Keratinocyte (primary cell): ENCODE data around the gene MALT1. TPM values are rescaled to one million over a fixed set of nuclear protein-coding genes. Genes with fewer than 3 reads are reported as not detected.

Experiments used
- DNase-seq: peaks from one replicate; pipeline ENCODE4 v3.0.0-alpha.2; 2011; ENCODE audit warnings: low read depth, missing footprints, low spot score
- FAIRE-seq: peaks from 2 replicates; lab custom pipeline; 2011; peaks lifted over from hg19 to GRCh38; lab: Jason Lieb, UNC
- H2AFZ ChIP-seq: 2 replicates; pipeline ENCODE4 v1.6.0; 2012; ENCODE audit warnings: low read length, control low read depth, inconsistent platforms; ENCODE audit not compliant: control insufficient read depth
- H3K27ac ChIP-seq: 2 replicates; pipeline ENCODE4 v1.5.1; 2011; ENCODE audit warnings: low read length; ENCODE audit not compliant: control insufficient read depth, insufficient read depth
- H3K27me3 ChIP-seq: 3 replicates; pipeline ENCODE4 v1.6.0; 2011; ENCODE audit warnings: low read length; ENCODE audit not compliant: control insufficient read depth, insufficient read depth; ENCODE audit errors: extremely low read depth
- H3K36me3 ChIP-seq, 2 experiments: 2 replicates in 1 of 2; 3 replicates in 1 of 2; pipeline ENCODE4 v1.5.1; 2011; ENCODE audit warnings: low read length in 2 of 2, mild to moderate bottlenecking in 1 of 2; ENCODE audit not compliant: control insufficient read depth in 2 of 2, insufficient read depth in 2 of 2; ENCODE audit errors: extremely low read depth in 1 of 2
- H3K4me1 ChIP-seq: 3 replicates; pipeline ENCODE4 v1.5.1; 2011; ENCODE audit warnings: low read length; ENCODE audit not compliant: control insufficient read depth, insufficient read depth; ENCODE audit errors: extremely low read depth
- H3K4me2 ChIP-seq: 3 replicates; pipeline ENCODE4 v1.6.0; 2011; ENCODE audit warnings: low read depth, low read length; ENCODE audit not compliant: control insufficient read depth, insufficient read depth; ENCODE audit errors: extremely low read depth
- H3K4me3 ChIP-seq, 3 experiments: fragments of 200-600 bp in 1 of 3; sonication (generic) in 1 of 3; 2 replicates in 2 of 3; 3 replicates in 1 of 3; pipeline ENCODE4 v1.5.1; 2011 to 2016; ENCODE audit warnings: low read length in 3 of 3, mild to moderate bottlenecking in 3 of 3, control low read depth in 2 of 3, inconsistent platforms in 1 of 3, low read depth in 1 of 3, mixed read lengths in 1 of 3, mixed run types in 1 of 3, moderate library complexity in 1 of 3; ENCODE audit not compliant: control insufficient read depth in 2 of 3, insufficient read depth in 2 of 3; ENCODE audit errors: extremely low read depth in 1 of 3
- H3K79me2 ChIP-seq: 2 replicates; pipeline ENCODE4 v1.6.0; 2012; ENCODE audit warnings: low read length; ENCODE audit not compliant: control insufficient read depth, insufficient read depth
- H3K9ac ChIP-seq: 3 replicates; pipeline ENCODE4 v1.6.0; 2011; ENCODE audit warnings: low read length; ENCODE audit not compliant: control insufficient read depth, insufficient read depth; ENCODE audit errors: extremely low read depth
- H3K9me1 ChIP-seq: 3 replicates; pipeline ENCODE4 v1.6.0; 2011; ENCODE audit warnings: low read length; ENCODE audit not compliant: control insufficient read depth, insufficient read depth; ENCODE audit errors: extremely low read depth
- H3K9me3 ChIP-seq: 2 replicates; pipeline ENCODE4 v1.5.1; 2012; ENCODE audit warnings: low read depth, low read length; ENCODE audit not compliant: control insufficient read depth
- H4K20me1 ChIP-seq: 3 replicates; pipeline ENCODE4 v1.6.0; 2011; ENCODE audit warnings: low read length; ENCODE audit not compliant: control insufficient read depth, insufficient read depth; ENCODE audit errors: extremely low read depth
- EZH2 ChIP-seq: IDR thresholded peaks from one replicate; pipeline ENCODE4 v1.6.1; 2012; ENCODE audit warnings: inconsistent platforms, mild to moderate bottlenecking, low read length, moderate library complexity
- dilution Hi-C: fragments of 300-500 bp; cut with MboI; formaldehyde crosslinking; loops from one replicate; pipeline ENCODE4 v1.7.0; 2020; ENCODE audit warnings: low sequenced_read_pairs; ENCODE audit not compliant: extremely low pct_ligation_motif_present
- polyA plus RNA-seq, 5 experiments: library from polyadenylated mRNA; depleted of rRNA in 3 of 5; stranded (reverse) in 3 of 5; stranded (forward) in 1 of 5; unstranded in 1 of 5; fragments of >200 nt; gene quantifications; 1 replicate in 1 of 5; 2 replicates in 3 of 5; 3 replicates in 1 of 5; pipeline versions ENCODE4 v1.2.1 to v1.2.3, GENCODE V29; 2011 to 2012; ENCODE audit warnings: missing spikeins in 2 of 5, low read depth in 1 of 5, low replicate concordance in 1 of 5
- TF ChIP-seq, protein P1 (sequence below), 3 experiments: IDR thresholded peaks in 1 of 3; conservative IDR thresholded peaks in 1 of 3; optimal IDR thresholded peaks in 1 of 3; 2 replicates in 2 of 3; 3 replicates in 1 of 3; pipeline versions ENCODE3 to v1.5.1; 2011; ENCODE audit warnings: low read length in 3 of 3, mild to moderate bottlenecking in 3 of 3, moderate library complexity in 2 of 3, control low read depth in 1 of 3, inconsistent platforms in 1 of 3; ENCODE audit not compliant: insufficient read depth in 2 of 3; ENCODE audit errors: extremely low read depth in 1 of 3

The MALT1 gene
- polyA plus RNA-seq, 1 donor (not counting 4 experiments of a cell fraction or from before 2014, with no cell fraction given): 52.1 TPM

- Histone ChIP-seq H3K79me2 (no peaks in the 10 kb centered on the region), H3K9me1 (no peaks in the 10 kb centered on the region), H3K4me2 (peak overlapping the region; percentile 25), H3K4me1 (peaks cover 17% of the 10 kb centered on the region), H3K9ac (no peak overlapping the region), H3K27ac (peak overlapping the region; percentile 4), H3K4me3 (no peak overlapping the region), H2AFZ (no peak overlapping the region), H4K20me1 (no peaks in the 10 kb centered on the region), H3K36me3 (peaks cover 2 to 5% of the 10 kb centered on the region in 2 experiments), H3K27me3 (no peaks in the 10 kb centered on the region), H3K9me3 (no peaks in the 10 kb centered on the region)
- FAIRE-seq (peak; percentile 74), DNase-seq (no peak)
- TF ChIP-seq EZH2: no peak
- TF ChIP-seq, protein P1, sequence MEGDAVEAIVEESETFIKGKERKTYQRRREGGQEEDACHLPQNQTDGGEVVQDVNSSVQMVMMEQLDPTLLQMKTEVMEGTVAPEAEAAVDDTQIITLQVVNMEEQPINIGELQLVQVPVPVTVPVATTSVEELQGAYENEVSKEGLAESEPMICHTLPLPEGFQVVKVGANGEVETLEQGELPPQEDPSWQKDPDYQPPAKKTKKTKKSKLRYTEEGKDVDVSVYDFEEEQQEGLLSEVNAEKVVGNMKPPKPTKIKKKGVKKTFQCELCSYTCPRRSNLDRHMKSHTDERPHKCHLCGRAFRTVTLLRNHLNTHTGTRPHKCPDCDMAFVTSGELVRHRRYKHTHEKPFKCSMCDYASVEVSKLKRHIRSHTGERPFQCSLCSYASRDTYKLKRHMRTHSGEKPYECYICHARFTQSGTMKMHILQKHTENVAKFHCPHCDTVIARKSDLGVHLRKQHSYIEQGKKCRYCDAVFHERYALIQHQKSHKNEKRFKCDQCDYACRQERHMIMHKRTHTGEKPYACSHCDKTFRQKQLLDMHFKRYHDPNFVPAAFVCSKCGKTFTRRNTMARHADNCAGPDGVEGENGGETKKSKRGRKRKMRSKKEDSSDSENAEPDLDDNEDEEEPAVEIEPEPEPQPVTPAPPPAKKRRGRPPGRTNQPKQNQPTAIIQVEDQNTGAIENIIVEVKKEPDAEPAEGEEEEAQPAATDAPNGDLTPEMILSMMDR (optimal IDR thresholded peaks at IDR 0.05 in 1 of 3, IDR thresholded peaks at IDR 0.05 in 1 of 3, conservative IDR thresholded peaks at IDR 0.05 in 1 of 3; ENCODE audit: extremely low read depth in 1 of 3, insufficient read depth in 2 of 3, low read length in 3 of 3): no peak
- dilution Hi-C loops: no loop called here
Measured at GRCh38 chr18:58755304-58756010, 84.2 kb downstream of the MALT1 start.

DNA sequence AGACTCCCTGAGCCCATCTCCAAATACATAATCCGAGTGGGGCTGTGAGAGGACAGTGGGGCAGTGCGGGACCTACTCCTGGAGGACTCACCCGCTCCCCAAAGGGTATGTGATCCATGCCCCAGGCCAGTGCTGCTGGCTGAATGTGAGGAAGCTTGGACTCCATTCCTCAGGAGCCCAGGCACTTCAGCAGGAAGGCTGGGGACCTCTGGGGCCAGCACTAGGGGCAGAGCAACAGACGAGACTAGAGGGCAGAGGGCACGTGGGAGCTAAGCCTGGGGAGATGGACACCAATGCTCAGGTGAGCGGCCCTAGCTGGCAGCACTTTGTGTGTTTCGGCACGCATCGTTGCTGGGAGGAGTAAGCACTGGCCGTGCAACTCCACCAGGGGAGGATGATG, 84.9 kb downstream of the MALT1 start:
- peaks cover 17% of the 10 kb centered on the region for H3K4me1 ChIP-seq
- FAIRE-seq (no peak), DNase-seq (no peak)
- no peak overlapping the region for H3K9ac ChIP-seq
- H3K36me3 ChIP-seq: peaks cover 0 to 2% of the 10 kb centered on the region in 2 experiments
- dilution Hi-C loops: no loop called here
- no peaks in the 10 kb centered on the region for H3K9me1 ChIP-seq
- H3K27ac ChIP-seq: no peak overlapping the region
- no peaks in the 10 kb centered on the region for H3K79me2 ChIP-seq
- H3K9me3 ChIP-seq: no peaks in the 10 kb centered on the region
- no peaks in the 10 kb centered on the region for H4K20me1 ChIP-seq
- TF ChIP-seq EZH2: no peak
- TF ChIP-seq, protein P1 (optimal IDR thresholded peaks at IDR 0.05 in 1 of 3, IDR thresholded peaks at IDR 0.05 in 1 of 3, conservative IDR thresholded peaks at IDR 0.05 in 1 of 3; ENCODE audit: extremely low read depth in 1 of 3, insufficient read depth in 2 of 3, low read length in 3 of 3): no peak
- no peaks in the 10 kb centered on the region for H3K27me3 ChIP-seq
- H3K4me2 ChIP-seq: no peak overlapping the region
- H2AFZ ChIP-seq: no peak overlapping the region
- H3K4me3 ChIP-seq: no peak overlapping the region
